ENCODE measurements around the gene GNA12. TPM values are rescaled to one million over a fixed set of nuclear protein-coding genes. Genes with fewer than 3 reads are reported as not detected.

The GNA12 gene
- total and polyA plus RNA-seq, 9 of the 15 experiments (the other 6 are each of a cell fraction or from before 2014, with no cell fraction given): 0.65 to 32.7 (median 9.6) TPM

GRCh38 chr7:2863461-2864066, 19.5 kb upstream of the GNA12 start (continued):
- TF ChIP-seq, protein P1, sequence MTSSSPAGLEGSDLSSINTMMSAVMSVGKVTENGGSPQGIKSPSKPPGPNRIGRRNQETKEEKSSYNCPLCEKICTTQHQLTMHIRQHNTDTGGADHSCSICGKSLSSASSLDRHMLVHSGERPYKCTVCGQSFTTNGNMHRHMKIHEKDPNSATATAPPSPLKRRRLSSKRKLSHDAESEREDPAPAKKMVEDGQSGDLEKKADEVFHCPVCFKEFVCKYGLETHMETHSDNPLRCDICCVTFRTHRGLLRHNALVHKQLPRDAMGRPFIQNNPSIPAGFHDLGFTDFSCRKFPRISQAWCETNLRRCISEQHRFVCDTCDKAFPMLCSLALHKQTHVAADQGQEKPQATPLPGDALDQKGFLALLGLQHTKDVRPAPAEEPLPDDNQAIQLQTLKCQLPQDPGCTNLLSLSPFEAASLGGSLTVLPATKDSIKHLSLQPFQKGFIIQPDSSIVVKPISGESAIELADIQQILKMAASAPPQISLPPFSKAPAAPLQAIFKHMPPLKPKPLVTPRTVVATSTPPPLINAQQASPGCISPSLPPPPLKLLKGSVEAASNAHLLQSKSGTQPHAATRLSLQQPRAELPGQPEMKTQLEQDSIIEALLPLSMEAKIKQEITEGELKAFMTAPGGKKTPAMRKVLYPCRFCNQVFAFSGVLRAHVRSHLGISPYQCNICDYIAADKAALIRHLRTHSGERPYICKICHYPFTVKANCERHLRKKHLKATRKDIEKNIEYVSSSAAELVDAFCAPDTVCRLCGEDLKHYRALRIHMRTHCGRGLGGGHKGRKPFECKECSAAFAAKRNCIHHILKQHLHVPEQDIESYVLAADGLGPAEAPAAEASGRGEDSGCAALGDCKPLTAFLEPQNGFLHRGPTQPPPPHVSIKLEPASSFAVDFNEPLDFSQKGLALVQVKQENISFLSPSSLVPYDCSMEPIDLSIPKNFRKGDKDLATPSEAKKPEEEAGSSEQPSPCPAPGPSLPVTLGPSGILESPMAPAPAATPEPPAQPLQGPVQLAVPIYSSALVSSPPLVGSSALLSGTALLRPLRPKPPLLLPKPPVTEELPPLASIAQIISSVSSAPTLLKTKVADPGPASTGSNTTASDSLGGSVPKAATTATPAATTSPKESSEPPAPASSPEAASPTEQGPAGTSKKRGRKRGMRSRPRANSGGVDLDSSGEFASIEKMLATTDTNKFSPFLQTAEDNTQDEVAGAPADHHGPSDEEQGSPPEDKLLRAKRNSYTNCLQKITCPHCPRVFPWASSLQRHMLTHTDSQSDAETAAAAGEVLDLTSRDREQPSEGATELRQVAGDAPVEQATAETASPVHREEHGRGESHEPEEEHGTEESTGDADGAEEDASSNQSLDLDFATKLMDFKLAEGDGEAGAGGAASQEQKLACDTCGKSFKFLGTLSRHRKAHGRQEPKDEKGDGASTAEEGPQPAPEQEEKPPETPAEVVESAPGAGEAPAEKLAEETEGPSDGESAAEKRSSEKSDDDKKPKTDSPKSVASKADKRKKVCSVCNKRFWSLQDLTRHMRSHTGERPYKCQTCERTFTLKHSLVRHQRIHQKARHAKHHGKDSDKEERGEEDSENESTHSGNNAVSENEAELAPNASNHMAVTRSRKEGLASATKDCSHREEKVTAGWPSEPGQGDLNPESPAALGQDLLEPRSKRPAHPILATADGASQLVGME (CRISPR knock-in tag; IDR thresholded peaks at IDR 0.05): no peak
- TF ChIP-seq NR1H2 (CRISPR knock-in tag; IDR thresholded peaks at IDR 0.05) (no peak), POLR2B (IDR thresholded peaks at IDR 0.05; ENCODE audit: low read depth, partially characterized antibody) (peak; percentile 26), ZNF445 (CRISPR knock-in tag; IDR thresholded peaks at IDR 0.05; ENCODE audit: low read depth) (no peak), CBFB (CRISPR knock-in tag; IDR thresholded peaks at IDR 0.05) (no peak), CBFA2T3 (IDR thresholded peaks at IDR 0.05) (peak; percentile 49; the same call in 1 of the 2 replicates), SPI1 (IDR thresholded peaks at IDR 0.05; ENCODE audit: borderline replicate concordance, low read depth, low read length) (peak; percentile 37; the same call in 1 of the 2 replicates), TSC22D4 (tag; IDR thresholded peaks at IDR 0.05) (no peak), ATF7 (IDR thresholded peaks at IDR 0.05) (no peak; the same call in 1 of the 2 replicates), ZEB2 (IDR thresholded peaks at IDR 0.05) (0 out of 2 replicates have a peak, but pooled peaks have one; percentile 52), MYNN (IDR thresholded peaks at IDR 0.05) (no peak), MYNN (CRISPR knock-in tag; IDR thresholded peaks at IDR 0.05) (no peak), ZNF766 (CRISPR knock-in tag; conservative IDR thresholded peaks at IDR 0.05) (peak; percentile 68), MTA3 (IDR thresholded peaks at IDR 0.05; ENCODE audit: borderline replicate concordance) (no peak), MEIS2 (IDR thresholded peaks at IDR 0.05; ENCODE audit: partially characterized antibody) (no peak), RBBP5 (IDR thresholded peaks at IDR 0.05; ENCODE audit: borderline replicate concordance, insufficient read depth, low read length, poor library complexity, severe bottlenecking) (no peak), ZNF24 (IDR thresholded peaks at IDR 0.05) (no peak), MTF1 (CRISPR knock-in tag; IDR thresholded peaks at IDR 0.05; ENCODE audit: borderline replicate concordance) (no peak), CCNT2 (IDR thresholded peaks at IDR 0.05; ENCODE audit: borderline replicate concordance, extremely low read depth, insufficient read length, low read depth, low read length) (no peak), BCL6 (CRISPR knock-in tag; IDR thresholded peaks at IDR 0.05) (no peak), ZNF143 (CRISPR knock-in tag; IDR thresholded peaks at IDR 0.05) (no peak)
- TF ChIP-seq, protein P2, sequence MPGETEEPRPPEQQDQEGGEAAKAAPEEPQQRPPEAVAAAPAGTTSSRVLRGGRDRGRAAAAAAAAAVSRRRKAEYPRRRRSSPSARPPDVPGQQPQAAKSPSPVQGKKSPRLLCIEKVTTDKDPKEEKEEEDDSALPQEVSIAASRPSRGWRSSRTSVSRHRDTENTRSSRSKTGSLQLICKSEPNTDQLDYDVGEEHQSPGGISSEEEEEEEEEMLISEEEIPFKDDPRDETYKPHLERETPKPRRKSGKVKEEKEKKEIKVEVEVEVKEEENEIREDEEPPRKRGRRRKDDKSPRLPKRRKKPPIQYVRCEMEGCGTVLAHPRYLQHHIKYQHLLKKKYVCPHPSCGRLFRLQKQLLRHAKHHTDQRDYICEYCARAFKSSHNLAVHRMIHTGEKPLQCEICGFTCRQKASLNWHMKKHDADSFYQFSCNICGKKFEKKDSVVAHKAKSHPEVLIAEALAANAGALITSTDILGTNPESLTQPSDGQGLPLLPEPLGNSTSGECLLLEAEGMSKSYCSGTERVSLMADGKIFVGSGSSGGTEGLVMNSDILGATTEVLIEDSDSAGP (CRISPR knock-in tag; IDR thresholded peaks at IDR 0.05): no peak
- TF ChIP-seq, protein P3, sequence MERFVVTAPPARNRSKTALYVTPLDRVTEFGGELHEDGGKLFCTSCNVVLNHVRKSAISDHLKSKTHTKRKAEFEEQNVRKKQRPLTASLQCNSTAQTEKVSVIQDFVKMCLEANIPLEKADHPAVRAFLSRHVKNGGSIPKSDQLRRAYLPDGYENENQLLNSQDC (CRISPR knock-in tag; IDR thresholded peaks at IDR 0.05): no peak

Measured in K562 (cell line).